GM19025 (cell line): Measurements from ENCODE around the gene PPCS.
"Not testable (repeated sequence)": the region's sequence is repeated elsewhere in the genome, so short reads cannot be mapped to it uniquely, and the experiment has no call there.

Experiments used
- ATAC-seq: cut with Tn5 transposase; IDR thresholded peaks from one replicate; pipeline ENCODE4 v1.9.1; 2021; ENCODE audit warnings: mild to moderate bottlenecking, low read depth, moderate library complexity; ENCODE audit not compliant: unreplicated experiment

Gene PPCS

GRCh38 chr1:42450061-42450460 is 6.3 kb upstream of the PPCS start:
- no peak for ATAC-seq

DNA sequence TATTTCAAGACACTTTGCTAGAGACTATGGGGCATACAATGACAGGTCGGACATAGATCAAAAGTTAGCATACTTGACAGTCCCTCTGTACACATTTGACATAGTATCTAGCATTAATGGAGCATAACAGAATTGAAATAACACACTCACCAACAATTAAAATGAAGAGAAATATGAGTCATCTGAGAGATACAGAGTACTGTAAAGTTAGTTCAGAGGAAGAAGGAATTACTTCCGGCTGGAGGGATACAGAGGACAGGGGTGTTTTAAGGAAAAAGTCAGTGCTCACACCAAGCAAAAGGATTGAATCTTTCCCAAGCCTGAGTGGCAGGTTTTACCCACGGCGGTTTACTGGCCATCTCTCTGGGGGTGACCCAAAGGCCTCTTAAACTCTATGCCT is 3.0 kb upstream of the PPCS start:
- no peak for ATAC-seq

DNA sequence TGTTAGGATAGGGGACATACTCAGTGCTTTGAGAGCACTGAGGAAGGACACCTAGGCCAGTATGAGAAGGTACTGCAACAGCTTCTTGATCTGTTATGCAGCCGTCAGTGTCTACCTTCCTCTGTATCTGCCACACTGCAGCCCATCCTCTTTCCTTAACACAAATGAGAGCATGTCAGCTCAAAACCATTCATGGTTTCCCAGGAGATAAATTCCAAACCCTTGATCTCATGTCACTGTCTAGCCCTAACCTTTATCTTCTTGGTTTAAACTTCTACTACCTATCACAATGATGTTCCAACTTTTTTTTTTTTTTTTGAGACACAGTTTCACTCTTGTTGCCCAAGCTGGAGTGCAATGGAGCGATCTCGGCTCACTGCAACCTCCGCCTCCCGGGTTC is 1.9 kb upstream of the PPCS start:
- no peak for ATAC-seq

- ATAC-seq, result peak; percentile 60
Measured at GRCh38 chr1:42456754-42457089, 379 bp downstream of the PPCS start.

GRCh38 chr1:42461196-42461595 is 4.9 kb downstream of the PPCS start:
- ATAC-seq, result no peak

DNA sequence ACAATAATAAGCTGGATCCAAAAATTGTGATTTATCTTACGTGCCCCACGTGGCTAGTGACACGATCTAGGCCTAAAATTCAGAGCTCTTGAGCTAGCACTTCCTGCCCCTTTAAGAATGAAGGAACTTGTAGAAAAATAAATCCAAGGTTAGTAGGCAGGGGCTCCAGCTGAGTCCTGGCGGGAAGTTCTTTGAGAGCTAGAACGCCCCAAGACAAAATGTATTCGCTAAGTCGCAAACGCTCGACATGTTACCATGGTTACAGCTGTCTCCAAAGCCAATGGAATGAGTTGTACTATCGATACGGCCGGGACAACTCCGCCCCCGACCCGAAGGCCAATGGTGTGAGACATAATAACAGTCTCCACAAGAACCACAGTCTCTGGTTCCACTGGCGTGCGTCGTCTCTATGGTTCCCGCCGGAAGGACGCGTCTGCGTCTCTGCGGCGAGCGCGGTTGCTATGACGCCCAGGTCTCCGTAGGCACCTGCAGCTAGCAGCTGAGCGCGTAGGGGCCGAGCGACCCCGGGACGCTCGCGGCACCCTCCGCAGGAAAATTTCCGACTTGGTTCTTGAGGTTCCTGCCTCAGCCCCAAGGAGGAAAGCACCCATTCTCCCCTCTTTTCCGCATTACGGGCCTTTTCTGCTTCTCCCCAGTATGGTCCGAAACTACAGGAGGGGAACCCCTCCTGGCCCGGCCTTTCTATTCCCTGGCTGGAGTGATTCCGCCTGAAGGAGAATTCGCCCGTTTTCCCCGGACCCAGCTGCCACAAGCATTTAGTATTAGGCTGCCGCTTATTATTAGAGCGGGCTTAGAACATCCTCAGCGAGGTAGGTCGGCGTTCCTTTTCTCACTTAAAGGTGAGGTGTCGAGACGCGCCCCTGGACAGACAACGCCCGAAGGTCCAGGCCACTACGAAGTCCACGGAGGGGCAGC is 6.8 kb downstream of the PPCS start, which contains the start of gene CCDC30:
TSS of gene CCDC30 (plus strand) at position 459 of the 936 bp plus-strand sequence. CDS start 17,266 bp downstream, outside the sequence.
- peak; percentile 100 for ATAC-seq

DNA sequence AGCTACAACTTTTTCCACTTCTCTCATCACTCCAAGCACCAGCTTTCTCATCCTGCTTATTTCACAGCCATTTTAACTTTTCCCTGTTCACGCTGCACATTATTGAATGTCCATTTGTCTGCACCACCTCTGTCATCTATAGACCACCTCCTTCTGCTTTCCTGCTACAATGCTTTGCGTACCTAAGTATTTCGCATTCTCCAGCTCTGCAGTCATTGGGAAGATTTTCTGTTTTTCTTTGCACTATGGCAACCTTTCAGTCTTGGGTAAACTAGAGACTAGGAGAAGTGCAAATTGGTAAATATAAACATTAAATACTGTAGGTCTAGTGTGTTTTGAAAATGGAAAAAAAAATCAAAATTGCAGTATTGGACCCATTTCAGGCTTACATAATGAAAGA is 7.6 kb downstream of the PPCS start:
- ATAC-seq, result no peak

GRCh38 chr1:42466030-42466429 is 9.7 kb downstream of the PPCS start:
- no peak for ATAC-seq

- no peak for ATAC-seq
Measured at GRCh38 chr1:42469727-42470126, 13.4 kb downstream of the PPCS start.

- no peak for ATAC-seq
Measured at GRCh38 chr1:42476605-42477004, 20.3 kb downstream of the PPCS start.

DNA sequence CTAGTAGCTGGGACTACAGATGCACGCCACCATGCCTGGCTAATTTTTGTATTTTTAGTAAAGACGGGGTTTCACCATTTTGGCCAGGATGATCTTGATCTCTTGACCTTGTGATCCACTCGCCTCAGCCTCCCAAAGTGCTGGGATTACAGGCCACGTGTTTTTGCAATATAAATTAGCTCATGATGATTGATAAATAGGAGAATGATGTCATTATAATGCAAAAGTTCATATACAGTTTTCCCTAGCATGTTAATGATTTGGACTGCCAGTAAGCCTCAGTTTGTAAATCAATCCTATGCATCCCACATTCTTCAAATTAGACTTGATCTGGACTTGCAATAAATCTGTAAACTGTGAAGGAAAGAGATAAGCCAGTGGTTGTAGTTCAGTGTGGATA is 21.0 kb downstream of the PPCS start:
- not testable (repeated sequence) for ATAC-seq

DNA sequence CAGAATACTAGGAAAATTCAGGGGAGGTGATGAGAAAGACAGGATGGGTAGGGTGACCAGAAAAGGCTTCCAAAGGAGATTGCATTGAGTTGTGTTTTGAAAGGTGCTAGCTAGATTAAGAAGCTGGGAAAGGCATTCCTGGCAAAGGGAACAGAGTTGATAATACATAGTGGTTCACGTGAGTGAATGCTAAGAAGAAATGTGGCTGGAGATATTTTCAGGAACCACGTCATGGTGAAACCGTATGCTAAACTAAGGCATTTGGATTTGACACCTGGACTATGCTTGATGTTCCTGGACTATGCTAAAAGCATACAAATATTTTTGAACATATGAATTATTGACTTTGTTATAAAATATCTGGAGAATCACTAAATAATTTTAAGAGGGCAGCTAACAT is 21.4 kb downstream of the PPCS start:
- no peak for ATAC-seq

DNA sequence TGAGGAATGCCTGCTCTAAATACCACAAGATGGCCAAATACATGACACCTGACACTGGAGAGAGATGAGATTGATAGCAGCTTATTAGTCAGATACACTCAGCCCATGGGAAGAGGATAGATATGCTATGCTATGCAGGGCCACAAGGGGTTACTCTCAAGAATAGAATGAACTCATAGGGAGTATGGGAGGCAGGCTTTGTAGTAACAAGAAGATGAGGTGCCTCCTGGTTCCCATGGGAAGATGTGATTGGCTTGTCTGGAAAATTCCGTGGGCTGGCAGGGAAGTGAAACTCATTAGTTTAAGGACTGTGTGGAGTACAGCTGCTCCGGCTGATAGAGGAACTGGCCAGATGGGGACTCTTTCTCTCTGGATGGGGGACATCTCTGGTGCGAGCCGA is 23.3 kb downstream of the PPCS start:
- no peak for ATAC-seq

- no peak for ATAC-seq
Measured at GRCh38 chr1:42480921-42481320, 24.6 kb downstream of the PPCS start.

DNA sequence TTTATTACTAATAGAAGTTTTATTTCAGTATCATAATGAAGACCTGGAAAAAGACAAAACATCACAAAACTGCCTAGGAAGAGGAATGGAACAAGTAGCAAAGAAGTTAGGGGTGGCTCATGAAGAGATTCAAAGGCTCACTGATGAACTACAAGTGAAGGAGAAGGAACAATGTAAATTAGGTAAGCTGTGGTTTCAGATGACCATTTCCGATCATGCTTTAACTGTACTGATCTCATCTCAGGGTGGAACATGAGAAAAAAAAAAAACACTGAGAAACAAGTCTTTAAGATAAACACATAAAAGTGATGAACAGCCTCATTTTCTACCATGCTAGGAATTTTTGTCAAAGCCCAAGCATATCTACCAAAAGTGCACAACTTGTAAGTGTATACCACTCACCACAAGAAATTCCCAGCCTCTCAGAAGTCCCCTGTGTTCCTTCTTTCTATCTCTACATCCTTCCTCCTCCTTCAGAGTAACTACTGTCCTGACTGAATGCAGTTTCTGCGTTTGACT is 26.4 kb downstream of the PPCS start:
- ATAC-seq, result no peak

DNA sequence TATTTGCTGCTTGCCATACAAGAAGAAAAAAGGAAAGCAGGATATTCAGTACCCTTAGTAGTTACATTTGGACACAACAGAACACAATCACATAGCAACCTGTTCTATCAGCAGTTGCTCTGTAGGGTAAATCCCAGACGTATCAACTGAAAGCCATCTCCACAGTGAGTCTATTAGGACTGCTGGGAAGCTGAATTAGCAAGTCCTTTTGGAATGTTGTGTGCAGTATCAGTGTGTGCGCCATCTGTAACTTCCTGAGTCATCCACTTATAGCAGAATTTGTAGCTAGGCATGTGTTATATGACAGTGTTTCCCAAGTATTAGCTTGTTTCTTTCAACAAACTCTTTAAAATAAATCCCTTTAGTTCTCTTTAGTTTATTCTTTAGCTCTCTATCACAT is 28.0 kb downstream of the PPCS start:
- ATAC-seq, result no peak

DNA sequence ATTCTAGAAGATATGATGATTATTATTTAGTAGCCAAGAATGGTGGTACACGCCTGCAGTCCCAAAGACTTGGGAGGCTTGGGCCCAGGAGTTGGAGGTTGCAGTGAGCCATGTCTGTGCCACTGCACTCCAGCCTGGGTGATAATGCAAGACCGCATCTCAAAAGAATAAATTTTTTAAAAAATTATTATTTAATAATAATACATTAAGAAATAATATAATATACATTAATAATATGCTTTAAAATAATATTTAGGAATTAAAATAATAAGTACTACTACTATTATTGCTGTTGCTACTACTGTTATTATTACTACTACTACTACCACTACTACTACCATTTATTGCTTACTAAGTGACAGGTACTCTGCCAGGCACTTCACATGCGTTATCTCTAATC is 33.9 kb downstream of the PPCS start:
- no peak for ATAC-seq

DNA sequence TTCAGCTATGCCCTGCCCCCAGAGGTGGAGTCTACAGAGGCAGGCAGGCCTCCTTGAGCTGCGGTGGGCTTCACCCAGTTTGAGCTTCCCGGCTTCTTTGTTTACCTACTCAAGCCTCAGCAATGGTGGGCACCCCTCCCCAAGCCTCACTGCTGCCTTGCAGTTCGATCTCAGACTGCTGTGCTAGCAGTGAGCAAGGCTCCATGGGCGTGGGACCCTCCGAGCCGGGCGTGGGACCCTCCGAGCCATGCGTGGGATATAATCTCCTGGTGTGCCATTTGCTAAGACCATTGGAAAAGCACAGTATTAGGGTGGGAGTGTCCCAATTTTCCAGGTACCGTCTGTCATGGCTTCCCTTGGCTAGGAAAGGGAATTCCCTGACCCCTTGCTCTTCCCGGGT is 45.7 kb downstream of the PPCS start:
- not testable (repeated sequence) for ATAC-seq

DNA sequence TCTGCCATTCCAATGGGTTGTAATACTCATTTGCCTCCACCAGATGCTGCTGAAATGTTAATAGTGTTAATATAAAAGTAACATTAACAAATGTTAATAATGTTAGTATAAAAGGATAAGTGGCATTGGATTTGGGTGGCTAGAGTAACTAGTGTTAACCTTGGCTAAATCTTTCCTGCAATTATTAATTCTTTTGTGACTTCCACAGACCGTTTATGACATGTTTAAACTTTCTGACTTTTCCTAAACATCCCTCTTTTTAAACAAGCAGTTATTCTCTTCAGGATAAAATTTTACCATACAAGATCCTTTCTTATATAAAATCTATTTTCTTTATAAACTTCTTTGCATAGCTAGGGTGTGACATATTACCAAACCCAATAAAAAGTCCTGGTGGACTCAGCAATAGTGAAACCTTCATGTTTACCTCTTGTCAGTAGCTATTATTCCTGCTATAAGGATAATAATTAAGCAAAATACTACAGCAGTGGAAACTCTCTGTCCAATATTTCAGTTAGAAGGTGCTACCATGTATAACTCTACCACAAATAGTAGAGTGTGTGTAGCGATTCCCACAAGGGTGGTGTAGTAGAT is 48.3 kb downstream of the PPCS start:
- ATAC-seq, result no peak

DNA sequence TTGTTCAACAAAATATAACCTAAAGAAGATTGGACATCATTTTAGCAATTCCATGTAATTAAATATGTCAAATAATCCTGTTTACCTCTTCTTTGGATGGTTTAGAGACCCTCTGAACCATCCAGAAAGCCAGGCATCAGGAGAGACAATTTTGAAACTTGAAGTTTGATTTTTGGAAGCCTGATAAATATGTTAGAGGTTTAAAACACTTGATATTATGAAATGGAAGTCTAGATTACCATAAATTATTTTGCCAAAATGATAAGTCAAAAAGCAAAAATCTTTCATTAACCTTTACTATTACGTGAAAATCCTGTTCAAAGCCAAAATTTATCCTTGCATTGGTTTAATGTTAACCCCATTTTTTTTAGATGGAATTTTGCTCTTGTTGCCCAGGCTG is 50.2 kb downstream of the PPCS start:
- ATAC-seq, result no peak
